T-helper 2 cell treated with Interferon-gamma antibody and Interleukin-4, amounts not matched to agents 5 μg/mL and 100 μg/mL, for 36 hours (primary cell): ENCODE measurements around the gene APBA2.

ENCODE experiments used
- DNase-seq: peaks from one replicate; pipeline ENCODE4 v3.0.0; 2021; ENCODE audit warnings: low spot score
- H3K27ac Mint-ChIP-seq: one replicate; pipeline ENCODE4 v1.8.0; 2021; ENCODE audit warnings: mild to moderate bottlenecking, mixed read lengths
- H3K27me3 Mint-ChIP-seq: one replicate; pipeline ENCODE4 v1.8.0; 2021; ENCODE audit warnings: low read depth, mixed read lengths
- H3K36me3 Mint-ChIP-seq: one replicate; pipeline ENCODE4 v1.8.0; 2021; ENCODE audit warnings: low read depth, mixed read lengths
- H3K4me1 Mint-ChIP-seq: one replicate; pipeline ENCODE4 v1.8.0; 2021; ENCODE audit warnings: low read depth, mixed read lengths
- H3K4me3 Mint-ChIP-seq: one replicate; pipeline ENCODE4 v1.8.0; 2022; ENCODE audit warnings: mild to moderate bottlenecking, moderate library complexity, mixed read lengths
- H3K9me3 Mint-ChIP-seq: one replicate; pipeline ENCODE4 v1.8.0; 2021; ENCODE audit warnings: mixed read lengths

Gene APBA2

GRCh38 chr15:29083858-29084257, 198.1 kb downstream of the APBA2 start:
- H3K4me3 Mint-ChIP-seq, result no peak overlapping the region
- no peak overlapping the region for H3K27ac Mint-ChIP-seq
- peaks cover 6% of the 10 kb centered on the region for H3K27me3 Mint-ChIP-seq
- H3K9me3 Mint-ChIP-seq, result peaks cover 5% of the 10 kb centered on the region
- DNase-seq, result no peak
- H3K36me3 Mint-ChIP-seq, result no peaks in the 10 kb centered on the region
- peaks cover 4% of the 10 kb centered on the region for H3K4me1 Mint-ChIP-seq

DNA sequence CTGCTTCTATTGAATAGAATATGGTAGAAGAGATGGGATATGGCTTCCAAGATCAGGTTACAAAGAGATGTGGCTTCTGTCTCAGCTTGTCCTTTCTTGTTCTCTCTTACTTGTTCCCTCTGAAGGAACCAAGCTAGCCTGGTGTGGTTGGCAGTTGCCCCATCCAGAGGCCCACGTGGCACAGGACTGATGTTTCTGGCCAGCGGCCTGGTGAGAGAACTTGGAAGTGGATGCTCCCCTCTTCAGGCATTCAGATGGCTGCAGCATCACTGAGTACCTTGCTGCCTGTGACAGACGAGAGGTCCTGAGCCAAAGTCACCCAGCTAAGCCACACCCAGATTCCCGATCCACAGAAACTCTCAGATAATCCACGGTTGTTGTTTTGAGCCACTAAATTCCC, 200.2 kb downstream of the APBA2 start:
- peaks cover 5% of the 10 kb centered on the region for H3K9me3 Mint-ChIP-seq
- H3K4me3 Mint-ChIP-seq, result no peak overlapping the region
- peaks cover 11% of the 10 kb centered on the region for H3K4me1 Mint-ChIP-seq
- no peak for DNase-seq
- no peaks in the 10 kb centered on the region for H3K36me3 Mint-ChIP-seq
- no peak overlapping the region for H3K27ac Mint-ChIP-seq
- peaks cover 6% of the 10 kb centered on the region for H3K27me3 Mint-ChIP-seq

DNA sequence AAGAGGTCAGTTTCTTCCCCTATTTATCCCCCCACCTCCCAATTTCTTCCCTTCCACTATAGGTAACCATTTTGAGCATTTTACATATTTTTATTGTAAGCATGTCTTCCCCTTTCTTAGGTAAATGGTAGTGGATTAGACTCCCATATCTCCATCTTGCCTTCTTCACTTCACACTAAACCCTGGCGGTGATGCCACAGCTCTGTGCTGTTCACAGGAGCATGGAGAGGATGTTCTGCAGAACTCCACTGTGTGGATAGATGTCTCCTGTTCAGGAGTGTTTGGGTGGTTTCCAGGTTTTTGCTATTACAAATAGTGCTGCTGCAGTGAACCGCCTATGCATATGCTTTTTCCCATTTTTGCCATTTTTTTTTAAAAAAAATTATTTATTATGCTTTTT, 201.1 kb downstream of the APBA2 start:
- Mint-ChIP-seq H3K9me3 (peaks cover 5% of the 10 kb centered on the region), H3K27ac (no peak overlapping the region), H3K4me3 (no peak overlapping the region), H3K4me1 (peaks cover 11% of the 10 kb centered on the region), H3K27me3 (peaks cover 6% of the 10 kb centered on the region), H3K36me3 (no peaks in the 10 kb centered on the region)
- DNase-seq, result no peak

GRCh38 chr15:29087521-29088285, 201.9 kb downstream of the APBA2 start:
- Mint-ChIP-seq H3K4me1 (peaks cover 11% of the 10 kb centered on the region), H3K36me3 (no peaks in the 10 kb centered on the region), H3K9me3 (peaks cover 5% of the 10 kb centered on the region), H3K4me3 (no peak overlapping the region), H3K27me3 (peaks cover 6% of the 10 kb centered on the region), H3K27ac (peak overlapping the region; percentile 28)
- DNase-seq, result no peak

- peaks cover 6% of the 10 kb centered on the region for H3K27me3 Mint-ChIP-seq
- no peaks in the 10 kb centered on the region for H3K36me3 Mint-ChIP-seq
- no peak for DNase-seq
- H3K27ac Mint-ChIP-seq, result no peak overlapping the region
- H3K4me1 Mint-ChIP-seq, result peaks cover 11% of the 10 kb centered on the region
- no peak overlapping the region for H3K4me3 Mint-ChIP-seq
- H3K9me3 Mint-ChIP-seq, result peaks cover 5% of the 10 kb centered on the region
Measured at GRCh38 chr15:29088666-29089065, 202.9 kb downstream of the APBA2 start.

DNA sequence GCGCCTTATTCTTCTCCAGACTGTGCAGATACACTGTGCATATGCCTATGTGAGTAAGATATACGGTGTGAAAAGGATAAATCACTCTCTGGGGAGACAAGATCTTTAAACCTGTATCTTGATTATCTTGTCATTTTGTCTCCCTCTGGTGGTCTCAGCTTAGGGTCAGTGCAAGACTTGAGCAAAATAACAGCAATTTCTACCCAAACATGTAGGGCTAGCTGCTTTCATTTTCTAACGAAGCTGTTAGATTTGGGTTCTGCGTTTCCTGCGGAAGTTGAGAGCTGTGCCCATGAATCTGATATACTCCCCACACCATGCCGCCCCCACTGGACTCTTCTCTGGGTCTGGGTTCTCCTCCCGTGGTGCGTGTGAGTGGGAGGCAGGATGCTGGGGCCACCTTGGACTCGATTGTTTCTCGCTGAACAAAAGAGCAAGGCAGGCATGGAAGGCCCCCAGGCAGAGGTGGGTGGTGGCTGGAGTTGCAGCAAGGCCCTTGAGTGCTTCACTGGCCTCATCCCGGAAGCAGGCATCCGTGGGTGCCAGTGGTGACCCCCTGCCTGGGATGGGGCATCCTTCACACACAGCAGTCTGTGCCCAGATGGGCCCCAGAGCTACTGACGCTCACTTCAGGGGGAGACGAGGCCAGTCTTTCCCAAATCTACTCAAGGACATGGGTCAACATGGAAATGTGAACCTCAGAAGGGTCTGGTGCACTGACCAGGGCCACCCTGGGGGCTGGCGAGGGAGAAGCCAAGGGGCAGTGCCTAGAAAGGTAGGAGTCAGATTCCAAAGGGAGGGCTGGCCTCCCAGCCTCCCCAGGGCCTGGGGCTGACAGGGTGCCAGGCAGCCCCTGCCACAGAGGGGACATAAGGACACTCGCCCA, 204.2 kb downstream of the APBA2 start:
- Mint-ChIP-seq H3K4me1 (peaks cover 11% of the 10 kb centered on the region), H3K36me3 (no peaks in the 10 kb centered on the region), H3K27me3 (peaks cover 4% of the 10 kb centered on the region), H3K4me3 (peak overlapping the region; percentile 60), H3K27ac (peak overlapping the region; percentile 79), H3K9me3 (peaks cover under 1% of the 10 kb centered on the region)
- DNase-seq, result peak; percentile 36

DNA sequence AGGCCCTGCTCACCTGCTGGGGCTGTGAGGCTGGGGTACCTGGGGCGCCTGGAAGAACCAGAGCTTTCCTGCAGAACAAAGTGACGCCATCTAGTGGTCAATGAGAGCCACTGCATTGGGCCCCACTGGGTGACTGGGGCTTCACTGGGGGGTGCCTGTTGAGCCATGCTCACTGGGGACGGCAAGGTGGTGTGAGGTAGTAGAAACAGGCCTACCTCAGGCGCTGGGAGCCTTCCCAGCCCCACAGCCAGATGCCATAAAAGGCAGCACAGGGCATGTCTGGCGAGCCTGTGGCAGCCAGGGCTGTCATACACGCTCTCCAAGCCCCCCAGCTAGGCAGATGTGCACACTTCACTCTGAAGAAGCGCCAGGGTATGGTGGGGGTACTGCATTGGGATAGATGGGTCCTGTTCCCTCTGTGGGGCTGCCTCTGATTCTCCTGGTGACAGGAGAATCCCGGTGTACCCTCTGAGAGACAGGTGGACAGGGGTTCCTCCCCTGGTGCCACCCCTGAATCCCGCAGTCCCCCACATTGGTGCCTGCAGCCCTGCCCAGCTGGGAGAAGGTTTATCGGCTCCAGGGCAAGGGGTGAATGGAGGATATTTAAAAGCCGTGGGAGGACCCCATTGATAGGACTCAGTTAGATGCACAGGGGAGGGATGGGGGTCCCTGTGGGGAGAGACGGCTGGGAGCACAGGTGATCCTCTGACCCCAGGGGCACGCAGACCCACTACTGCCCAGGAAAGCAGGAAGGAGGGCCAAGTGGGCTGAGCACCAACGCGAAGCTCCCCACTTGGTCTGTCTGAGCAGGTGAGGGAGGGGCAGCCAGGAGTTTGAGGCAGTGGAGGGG, 205.1 kb downstream of the APBA2 start:
- peak; percentile 17 for DNase-seq
- H3K4me3 Mint-ChIP-seq, result no peak overlapping the region
- H3K27me3 Mint-ChIP-seq, result no peaks in the 10 kb centered on the region

DNA sequence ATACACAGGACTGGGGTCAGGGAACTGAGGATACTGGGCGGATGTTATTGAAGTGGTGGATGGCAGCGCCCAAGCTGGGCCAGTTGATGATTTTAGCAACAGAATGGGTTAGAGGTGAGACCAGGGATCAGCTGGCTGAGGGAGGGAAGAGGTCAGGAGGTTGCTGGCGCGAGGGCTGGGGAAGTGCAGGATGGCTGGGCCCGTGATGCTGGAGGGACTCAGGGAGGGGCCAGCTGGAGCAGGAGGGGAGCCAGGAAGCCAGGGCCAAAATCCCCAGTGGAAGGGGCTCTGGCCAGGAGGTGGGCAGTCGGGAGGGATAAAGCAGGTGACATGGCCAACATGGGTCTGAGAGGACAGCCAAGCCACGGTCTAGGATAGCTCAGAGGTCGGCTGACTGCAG, 205.9 kb downstream of the APBA2 start:
- Mint-ChIP-seq H3K9me3 (no peaks in the 10 kb centered on the region), H3K27me3 (no peaks in the 10 kb centered on the region), H3K4me3 (no peak overlapping the region), H3K27ac (no peak overlapping the region), H3K4me1 (peaks cover 11% of the 10 kb centered on the region), H3K36me3 (no peaks in the 10 kb centered on the region)
- DNase-seq, result no peak

More for the DNA sequence above, 205.1 kb downstream of the APBA2 start:
- Mint-ChIP-seq H3K36me3 (no peaks in the 10 kb centered on the region), H3K4me1 (peaks cover 11% of the 10 kb centered on the region), H3K27ac (no peak overlapping the region), H3K9me3 (no peaks in the 10 kb centered on the region)

- no peak overlapping the region for H3K27ac Mint-ChIP-seq
- peaks cover 11% of the 10 kb centered on the region for H3K4me1 Mint-ChIP-seq
- H3K36me3 Mint-ChIP-seq, result no peaks in the 10 kb centered on the region
- no peaks in the 10 kb centered on the region for H3K9me3 Mint-ChIP-seq
- H3K4me3 Mint-ChIP-seq, result no peak overlapping the region
- no peaks in the 10 kb centered on the region for H3K27me3 Mint-ChIP-seq
- no peak for DNase-seq
Measured at GRCh38 chr15:29092376-29093064, 206.7 kb downstream of the APBA2 start.

- peaks cover 11% of the 10 kb centered on the region for H3K4me1 Mint-ChIP-seq
- H3K36me3 Mint-ChIP-seq, result no peaks in the 10 kb centered on the region
- DNase-seq, result no peak
- H3K27ac Mint-ChIP-seq, result no peak overlapping the region
- no peaks in the 10 kb centered on the region for H3K27me3 Mint-ChIP-seq
- no peak overlapping the region for H3K4me3 Mint-ChIP-seq
- H3K9me3 Mint-ChIP-seq, result no peaks in the 10 kb centered on the region
Measured at GRCh38 chr15:29093065-29093435, 207.3 kb downstream of the APBA2 start.

DNA sequence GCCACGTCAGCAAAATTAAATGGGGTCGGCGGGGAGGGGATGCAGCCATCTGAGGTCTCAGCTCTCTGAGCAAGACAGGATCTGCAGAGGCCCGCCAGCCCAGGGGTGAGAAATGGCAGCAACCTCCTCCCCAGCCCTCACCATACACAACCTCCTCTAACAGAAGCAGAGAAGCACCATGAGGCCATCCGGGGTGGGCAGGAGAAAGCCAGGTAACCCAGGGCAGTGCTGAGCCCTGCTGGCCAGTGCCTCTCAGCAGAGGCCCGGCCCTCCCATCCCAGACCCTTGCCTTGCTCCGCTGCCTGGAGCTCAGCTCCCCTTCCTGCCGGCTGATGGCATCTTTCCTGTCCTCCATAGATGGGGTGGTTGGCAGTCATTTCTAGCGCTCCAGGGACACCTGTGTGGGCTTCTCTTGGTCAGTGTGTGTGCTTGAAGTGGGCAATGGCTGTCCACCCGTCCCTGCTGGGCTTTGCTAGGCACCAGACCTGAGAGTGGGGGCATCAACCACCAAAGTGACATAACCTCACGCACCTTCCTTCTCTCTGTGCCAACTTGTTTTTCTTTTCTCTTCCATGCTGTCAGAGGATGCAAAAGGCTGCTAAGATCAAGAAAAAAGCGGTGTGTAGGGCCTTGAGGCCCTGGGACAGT, 208.0 kb downstream of the APBA2 start:
- Mint-ChIP-seq H3K9me3 (no peaks in the 10 kb centered on the region), H3K36me3 (no peaks in the 10 kb centered on the region), H3K27me3 (no peaks in the 10 kb centered on the region), H3K4me3 (no peak overlapping the region), H3K27ac (no peak overlapping the region), H3K4me1 (peaks cover 7% of the 10 kb centered on the region)
- no peak for DNase-seq

DNA sequence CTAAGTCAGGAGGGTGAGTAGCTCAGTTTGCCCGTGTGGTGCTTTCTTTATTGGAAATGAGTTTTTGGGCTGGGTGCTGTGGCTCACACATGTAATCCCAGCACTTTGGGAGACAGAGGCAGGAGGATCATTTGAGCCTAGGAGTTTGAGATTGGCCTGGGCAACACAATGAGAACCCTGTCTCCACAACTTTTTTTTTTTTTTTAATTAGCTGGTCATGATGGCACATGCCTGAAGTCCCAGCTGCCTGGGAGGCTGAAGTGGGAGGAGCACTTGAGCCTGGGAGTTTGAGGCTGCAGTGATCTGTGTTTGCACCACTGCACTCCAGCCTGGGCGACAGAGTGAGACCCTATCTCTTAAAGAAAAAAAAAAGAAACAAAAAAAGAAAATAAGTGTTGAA, 208.9 kb downstream of the APBA2 start:
- Mint-ChIP-seq H3K36me3 (no peaks in the 10 kb centered on the region), H3K4me3 (no peak overlapping the region), H3K27me3 (no peaks in the 10 kb centered on the region), H3K9me3 (no peaks in the 10 kb centered on the region), H3K27ac (no peak overlapping the region), H3K4me1 (peaks cover 6% of the 10 kb centered on the region)
- no peak for DNase-seq

- Mint-ChIP-seq H3K4me1 (no peaks in the 10 kb centered on the region), H3K4me3 (no peak overlapping the region), H3K9me3 (no peaks in the 10 kb centered on the region), H3K36me3 (no peaks in the 10 kb centered on the region), H3K27ac (no peak overlapping the region), H3K27me3 (no peaks in the 10 kb centered on the region)
- DNase-seq, result no peak
Measured at GRCh38 chr15:29095746-29096145, 210.0 kb downstream of the APBA2 start.
